ENCODE measurements around the gene MAGEA12.
"Not testable (repeated sequence)": the region's sequence is repeated elsewhere in the genome, so short reads cannot be mapped to it uniquely, and the experiment has no call there.

Gene MAGEA12

GRCh38 chrX:152766562-152766961, 33.0 kb downstream of the MAGEA12 start:
- DNase-seq = not testable (repeated sequence)

GRCh38 chrX:152769549-152770289, 36.2 kb downstream of the MAGEA12 start, which contains the start of gene MAGEA6:
Gene MAGEA6 (minus strand): TSS chrX:152769689. CDS start chrX:152767650, 2,039 bp downstream.
- DNase-seq = not testable (repeated sequence)

- not testable (repeated sequence) for DNase-seq
Measured at GRCh38 chrX:152787062-152787461, 53.5 kb downstream of the MAGEA12 start.

Measured in NCI-H69 (cell line).